KOPT-K1 (cell line): Measurements from ENCODE around the gene GLI2.

ENCODE experiments used
- H3K27ac ChIP-seq: fragments of 200-600 bp; sonication (generic); 2 replicates; pipeline ENCODE4 v1.5.1; 2016; ENCODE audit warnings: antibody characterized with exemption, mild to moderate bottlenecking, low read depth, low read length; ENCODE audit not compliant: poor library complexity, severe bottlenecking
- H3K36me3 ChIP-seq: fragments of 200-600 bp; sonication (generic); 2 replicates; pipeline ENCODE4 v1.5.1; 2017; ENCODE audit warnings: antibody characterized with exemption, mild to moderate bottlenecking, low read length, moderate library complexity; ENCODE audit not compliant: insufficient read depth
- H3K9me3 ChIP-seq: fragments of 200-600 bp; sonication (generic); 2 replicates; pipeline ENCODE4 v1.5.1; 2017; ENCODE audit warnings: antibody characterized with exemption, low read length, mild to moderate bottlenecking; ENCODE audit not compliant: insufficient read depth, poor library complexity, severe bottlenecking

Gene GLI2

DNA sequence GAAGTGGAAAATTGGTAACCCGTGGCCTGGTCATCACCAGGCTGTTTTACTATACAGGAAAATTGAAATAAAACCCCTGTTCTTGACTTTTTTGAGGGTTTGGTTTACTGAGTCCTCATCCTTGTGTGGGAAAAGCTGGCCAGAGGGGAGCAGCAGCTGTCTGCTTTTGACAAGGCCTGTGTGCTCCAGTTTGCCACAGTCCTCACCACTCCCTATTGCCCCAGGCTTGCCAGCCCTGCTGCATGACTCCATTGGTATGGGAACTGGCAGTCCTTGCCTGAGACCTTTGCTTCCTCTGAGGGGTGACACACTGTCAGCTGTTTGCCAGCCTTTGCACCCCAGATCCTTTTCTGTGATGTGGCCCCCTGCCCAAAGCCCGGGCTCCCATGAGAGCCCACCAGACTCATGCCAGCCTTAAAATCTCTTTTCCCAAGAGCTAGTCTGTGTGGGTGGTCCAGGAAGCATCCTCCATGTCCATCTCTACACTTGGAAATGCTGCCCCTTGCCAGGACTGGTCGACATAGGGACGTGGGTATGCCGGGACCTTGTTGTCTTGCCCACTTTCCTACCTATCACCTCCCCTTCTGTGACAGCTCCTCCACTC lies 39.0 kb downstream of the GLI2 start:
- H3K36me3 ChIP-seq: no peaks in the 10 kb centered on the region
- H3K9me3 ChIP-seq: no peaks in the 10 kb centered on the region
- H3K27ac ChIP-seq: no peak overlapping the region

DNA sequence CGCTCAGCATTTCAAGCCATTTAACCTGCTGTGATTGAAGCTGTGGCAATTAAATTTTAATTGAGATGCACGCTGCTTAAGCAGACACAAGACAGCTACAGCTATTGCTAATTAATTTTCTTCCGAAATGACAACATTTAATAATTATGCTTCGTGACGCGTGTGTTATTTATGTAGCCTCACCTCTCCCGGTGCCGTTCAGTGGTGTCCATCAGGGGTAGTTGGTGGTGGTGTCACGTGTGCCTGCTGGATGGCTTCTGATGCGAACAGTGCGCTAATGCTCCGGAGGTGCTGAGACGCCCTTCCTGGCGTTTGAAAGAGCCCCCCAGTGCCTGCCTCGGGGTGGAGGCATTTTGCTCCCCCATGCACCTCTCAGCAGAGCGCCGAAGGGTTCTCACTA lies 39.5 kb downstream of the GLI2 start:
- no peaks in the 10 kb centered on the region for H3K9me3 ChIP-seq
- H3K36me3 ChIP-seq: no peaks in the 10 kb centered on the region
- H3K27ac ChIP-seq: no peak overlapping the region

DNA sequence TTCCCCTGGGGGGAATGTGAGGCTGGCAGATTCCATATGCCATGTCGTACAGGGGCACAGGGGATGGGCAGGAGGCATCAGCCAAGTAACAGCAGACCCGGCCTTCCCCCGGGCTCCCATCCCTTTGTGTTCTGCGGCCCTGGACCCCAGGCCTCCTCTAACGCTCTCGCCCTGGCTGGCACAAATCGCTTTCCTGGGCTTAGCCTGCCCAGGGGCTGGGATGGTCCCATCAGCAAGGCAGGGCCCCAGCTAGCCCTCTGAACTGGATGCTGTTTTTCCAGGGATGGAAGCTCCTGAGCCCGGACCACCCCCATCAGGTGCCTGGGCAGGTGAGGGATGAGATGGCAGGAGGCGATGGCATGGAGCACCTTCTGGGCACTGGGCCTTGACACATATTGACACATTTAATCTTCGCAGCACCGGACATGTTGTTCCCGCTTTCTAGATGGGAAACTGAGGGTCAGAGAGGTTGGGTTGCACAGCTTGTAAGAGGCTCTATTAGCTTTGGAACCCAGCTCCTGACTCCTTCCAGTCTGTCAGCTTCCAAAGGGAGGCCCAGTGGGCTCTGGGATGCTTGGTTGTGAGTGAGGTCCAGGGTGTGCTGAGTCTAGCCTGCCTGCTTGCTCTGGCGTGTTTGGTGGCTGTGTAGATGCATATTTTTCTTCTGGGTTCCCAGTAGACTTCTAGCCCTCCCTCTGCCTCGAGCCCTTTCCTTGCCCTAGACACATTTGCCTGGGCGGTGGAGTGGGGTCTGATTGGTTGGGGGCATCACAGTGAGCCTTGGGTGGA lies 40.3 kb downstream of the GLI2 start:
- no peaks in the 10 kb centered on the region for H3K36me3 ChIP-seq
- H3K27ac ChIP-seq: no peak overlapping the region
- H3K9me3 ChIP-seq: no peaks in the 10 kb centered on the region

DNA sequence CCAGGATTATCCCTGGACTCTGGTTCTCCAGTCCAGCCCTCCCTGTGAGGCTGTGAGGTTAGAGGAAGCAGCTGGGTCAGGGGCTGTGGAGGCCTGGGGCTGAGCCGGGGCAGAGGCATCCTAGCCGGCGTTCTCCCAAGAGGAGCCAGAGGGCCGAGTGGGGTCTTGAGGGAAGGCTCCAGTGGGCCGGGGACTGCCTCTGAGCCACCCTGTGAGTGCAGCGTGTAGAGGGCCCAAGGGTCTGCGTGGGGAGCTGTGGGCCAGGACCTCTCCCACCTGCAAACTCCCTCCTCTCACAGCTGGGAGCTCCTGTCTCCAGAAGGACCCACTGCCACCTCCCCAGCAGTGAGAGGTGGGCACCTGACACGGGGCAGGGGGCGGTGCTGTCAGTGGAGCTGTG lies 41.0 kb downstream of the GLI2 start:
- H3K27ac ChIP-seq: no peak overlapping the region
- no peaks in the 10 kb centered on the region for H3K9me3 ChIP-seq
- H3K36me3 ChIP-seq: no peaks in the 10 kb centered on the region

DNA sequence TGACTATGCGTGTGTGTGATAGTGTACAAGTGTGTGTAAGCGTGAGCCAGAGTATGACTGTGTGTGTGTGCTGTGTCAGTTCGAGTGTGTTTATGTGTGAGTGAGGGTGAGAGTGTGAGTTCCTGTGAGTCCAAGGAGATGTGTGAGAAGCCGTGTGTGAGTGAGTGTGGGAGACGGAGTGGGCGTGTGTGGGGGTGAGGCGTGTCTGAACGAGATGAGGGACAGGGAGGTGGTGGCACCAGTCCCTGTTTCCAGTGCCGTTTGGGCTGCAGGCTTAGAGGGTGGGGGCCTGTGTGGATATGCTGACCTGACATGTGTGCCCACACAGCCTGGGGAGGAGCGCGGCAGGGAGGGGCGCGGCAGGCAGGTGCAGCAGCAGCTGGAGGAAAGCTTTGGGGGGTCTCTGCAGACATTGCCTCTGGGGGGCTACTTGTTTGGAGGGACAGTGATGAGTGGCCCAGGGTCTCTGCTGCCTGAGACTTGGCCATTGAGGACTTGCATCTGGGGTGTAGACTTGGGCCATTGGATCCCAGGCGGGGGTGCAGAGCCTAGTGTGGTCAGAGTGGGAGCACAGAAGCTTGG lies 41.6 kb downstream of the GLI2 start:
- Histone ChIP-seq H3K36me3 (no peaks in the 10 kb centered on the region), H3K27ac (no peak overlapping the region), H3K9me3 (no peaks in the 10 kb centered on the region)

DNA sequence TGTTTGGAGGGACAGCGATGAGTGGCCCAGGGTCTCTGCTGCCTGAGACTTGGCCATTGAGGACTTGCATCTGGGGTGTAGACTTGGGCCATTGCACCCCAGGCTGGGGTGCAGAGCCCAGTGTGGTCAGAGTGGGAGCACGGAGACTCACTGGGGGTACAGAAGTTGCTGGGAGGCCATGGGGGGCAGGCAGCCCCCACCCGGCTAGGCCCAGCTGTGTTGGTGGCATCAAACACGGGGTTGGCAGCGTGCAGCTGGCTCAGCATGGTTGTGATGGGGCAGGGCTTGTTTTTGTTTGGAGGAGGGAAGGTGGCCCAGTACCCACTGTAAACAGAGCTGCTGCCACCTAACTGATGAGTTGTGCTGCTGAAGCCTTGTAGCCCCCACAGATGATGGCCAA lies 42.1 kb downstream of the GLI2 start:
- Histone ChIP-seq H3K36me3 (no peaks in the 10 kb centered on the region), H3K27ac (no peak overlapping the region), H3K9me3 (no peaks in the 10 kb centered on the region)

DNA sequence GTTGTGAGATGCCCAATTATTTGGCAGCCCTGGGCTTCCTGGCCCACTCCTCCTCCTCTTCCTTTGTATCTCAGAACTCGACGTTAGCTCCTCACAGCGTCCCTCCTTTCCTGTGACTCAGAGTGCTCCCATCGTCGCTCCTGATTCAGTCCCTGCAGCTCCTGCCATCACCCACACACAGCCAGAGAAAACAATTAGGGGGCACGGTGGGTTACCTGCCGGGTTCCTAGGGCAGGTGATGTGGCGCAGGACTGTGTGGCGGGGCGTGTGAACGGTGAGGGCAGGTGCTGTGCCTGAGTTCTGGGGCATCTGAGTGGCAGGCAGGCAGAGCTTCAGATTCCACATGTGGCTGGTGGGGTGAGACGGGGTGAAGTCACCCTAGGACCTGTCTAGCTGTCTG lies 42.6 kb downstream of the GLI2 start:
- no peaks in the 10 kb centered on the region for H3K36me3 ChIP-seq
- no peak overlapping the region for H3K27ac ChIP-seq
- H3K9me3 ChIP-seq: no peaks in the 10 kb centered on the region

DNA sequence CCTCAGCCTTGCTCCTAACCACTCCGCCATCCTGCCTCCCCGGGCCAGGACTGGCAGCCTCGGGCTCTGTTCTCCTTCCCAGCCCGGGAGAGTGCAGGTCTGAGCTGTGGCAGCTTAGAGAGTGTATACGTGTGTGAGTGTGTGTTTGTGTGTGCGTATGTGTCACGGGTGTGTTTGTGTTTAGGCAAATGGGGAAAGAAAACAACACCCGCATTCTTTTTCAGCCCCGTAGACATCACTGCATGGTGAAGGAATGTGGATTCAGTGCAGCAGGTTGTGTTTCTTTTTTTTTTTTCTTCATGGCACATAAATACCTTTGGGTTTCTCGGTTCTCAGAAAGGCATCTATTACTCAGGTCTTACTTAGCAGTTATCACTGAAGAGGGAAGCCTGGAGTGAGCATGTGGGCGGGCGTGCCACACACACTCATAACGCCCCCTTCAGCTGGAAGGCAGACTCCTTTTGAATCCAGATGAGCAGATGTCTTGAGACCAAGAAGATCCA lies 44.2 kb downstream of the GLI2 start:
- Histone ChIP-seq H3K27ac (no peak overlapping the region), H3K36me3 (no peaks in the 10 kb centered on the region)

DNA sequence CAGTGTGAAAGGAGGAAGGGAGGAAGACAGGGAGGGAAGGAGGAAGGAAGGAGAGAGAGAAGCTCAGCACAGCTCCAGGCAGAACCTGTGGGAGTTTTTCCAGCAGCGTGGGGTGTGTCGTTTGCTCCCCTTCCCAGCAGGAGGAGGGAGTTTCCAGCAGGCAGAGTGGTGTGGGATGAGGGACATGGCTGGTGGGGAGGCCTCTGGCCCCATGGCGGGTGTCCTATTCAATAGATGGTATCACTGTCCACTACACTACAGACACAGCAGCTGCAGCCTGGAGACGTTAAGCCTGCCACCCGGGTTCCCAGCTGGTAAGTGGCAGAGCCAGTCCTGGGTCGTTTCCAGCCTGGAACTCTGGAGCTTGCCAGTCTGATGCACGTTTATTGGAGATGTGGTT lies 44.7 kb downstream of the GLI2 start:
- Histone ChIP-seq H3K9me3 (no peaks in the 10 kb centered on the region), H3K27ac (no peak overlapping the region), H3K36me3 (no peaks in the 10 kb centered on the region)

More for the DNA sequence above, 44.2 kb downstream of the GLI2 start:
- no peaks in the 10 kb centered on the region for H3K9me3 ChIP-seq

DNA sequence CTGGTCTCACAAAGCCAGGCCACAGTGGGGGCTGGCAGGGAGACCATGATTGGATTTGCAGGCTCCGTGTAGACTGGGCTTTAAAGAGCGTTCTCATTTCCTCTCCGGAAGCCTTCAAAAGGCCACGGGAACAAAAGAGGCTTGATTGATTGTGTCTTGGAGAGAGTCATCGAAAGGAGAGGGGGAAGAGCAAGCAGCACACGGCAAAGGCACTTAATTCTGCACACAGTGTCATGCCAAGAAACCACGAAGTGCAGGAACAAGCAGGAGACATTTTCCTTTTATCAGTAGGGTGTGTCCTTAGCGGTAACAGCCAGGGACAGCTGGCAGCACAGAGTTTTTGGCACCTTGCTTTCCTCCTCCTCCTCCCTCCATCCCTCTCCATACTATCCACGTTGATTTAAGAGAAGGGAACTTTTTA lies 47.7 kb downstream of the GLI2 start:
- Histone ChIP-seq H3K9me3 (no peaks in the 10 kb centered on the region), H3K36me3 (no peaks in the 10 kb centered on the region), H3K27ac (no peak overlapping the region)

DNA sequence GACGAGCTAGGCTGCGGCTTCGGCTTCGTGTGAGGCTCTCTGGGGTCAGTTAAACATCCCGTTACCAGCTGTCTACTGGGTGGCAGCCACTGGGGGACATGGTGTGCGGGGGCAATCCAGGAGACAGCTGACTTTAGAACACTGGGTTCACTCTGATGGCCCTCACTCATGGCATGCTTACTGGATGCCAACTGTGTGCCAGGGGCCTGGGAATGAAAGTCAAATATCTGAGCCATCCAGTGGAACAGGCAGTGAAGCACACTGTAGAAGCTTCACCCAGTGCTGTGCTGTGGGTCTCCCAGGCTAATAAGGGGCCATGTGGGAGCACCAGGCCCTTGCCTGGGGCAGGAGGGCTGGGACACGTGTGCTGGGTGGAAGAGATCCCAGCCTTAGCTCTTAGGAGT lies 48.3 kb downstream of the GLI2 start:
- no peaks in the 10 kb centered on the region for H3K36me3 ChIP-seq
- H3K9me3 ChIP-seq: no peaks in the 10 kb centered on the region
- no peak overlapping the region for H3K27ac ChIP-seq
